SU-DHL-6 (cell line): ENCODE data around the gene KLHL7.
"Not testable (repeated sequence)": the region's sequence is repeated elsewhere in the genome, so short reads cannot be mapped to it uniquely, and the experiment has no call there.

Experiments used
- H2AFZ ChIP-seq: fragments of 200-600 bp; sonication (generic); 2 replicates; pipeline ENCODE4 v1.6.1; 2014; ENCODE audit warnings: low read depth, mild to moderate bottlenecking, moderate library complexity, mixed read lengths, antibody characterized with exemption, low read length; ENCODE audit not compliant: severe bottlenecking
- H3F3A ChIP-seq: fragments of 200-600 bp; shearing (Covaris generic); 2 replicates; pipeline ENCODE4 v1.6.0; 2016; ENCODE audit warnings: antibody characterized with exemption, mild to moderate bottlenecking; ENCODE audit not compliant: insufficient read depth
- H3K27ac ChIP-seq: fragments of 200-600 bp; sonication (generic); 2 replicates; pipeline ENCODE4 v1.5.1; 2016; ENCODE audit warnings: low read depth, mild to moderate bottlenecking, low read length, moderate library complexity, mixed read lengths
- H3K27me3 ChIP-seq: fragments of 200-600 bp; sonication (generic), shearing (Covaris generic); 2 replicates; pipeline ENCODE4 v1.6.0; 2014; ENCODE audit warnings: mild to moderate bottlenecking, low read length
- H3K36me3 ChIP-seq: fragments of 200-600 bp; sonication (generic); 2 replicates; pipeline ENCODE4 v1.6.1; 2014; ENCODE audit warnings: mild to moderate bottlenecking, low read length, mixed read lengths
- H3K4me2 ChIP-seq: fragments of 300-600, 200-600 bp; shearing (Covaris generic), sonication (generic); 2 replicates; pipeline ENCODE4 v1.6.0; 2014; ENCODE audit warnings: low read length, low read depth, mild to moderate bottlenecking; ENCODE audit not compliant: poor library complexity, severe bottlenecking
- H3K4me3 ChIP-seq: fragments of 200-600 bp; sonication (generic); 2 replicates; pipeline ENCODE4 v1.5.1; 2014; ENCODE audit warnings: antibody characterized with exemption, low read length, mild to moderate bottlenecking, mixed read lengths; ENCODE audit not compliant: insufficient read depth, poor library complexity, severe bottlenecking
- H3K79me2 ChIP-seq: fragments of 200-600 bp; sonication (generic); 2 replicates; pipeline ENCODE4 v1.6.1; 2014; ENCODE audit warnings: mild to moderate bottlenecking, low read length, moderate library complexity; ENCODE audit not compliant: insufficient read depth
- H3K9ac ChIP-seq: fragments of 200-600 bp; sonication (generic); 2 replicates; pipeline ENCODE4 v1.7.0; 2014; ENCODE audit warnings: mild to moderate bottlenecking, low read length
- H3K9me2 ChIP-seq: fragments of 200-600 bp; sonication (generic); replicated peaks from 2 replicates; pipeline ENCODE4 v1.6.1; 2014; ENCODE audit warnings: low read length; ENCODE audit not compliant: insufficient read depth
- H3K9me3 ChIP-seq: fragments of 200-600 bp; sonication (generic); 2 replicates; pipeline ENCODE4 v1.6.1; 2014; ENCODE audit warnings: low read length, mixed read lengths; ENCODE audit not compliant: insufficient read depth
- H4K20me1 ChIP-seq: fragments of 200-600 bp; sonication (generic); 2 replicates; pipeline ENCODE4 v1.6.1; 2014; ENCODE audit warnings: low read depth, mild to moderate bottlenecking, antibody characterized with exemption, low read length, moderate library complexity, mixed read lengths
- EZH2phosphoT487 ChIP-seq: fragments of 200-600 bp; sonication (generic), shearing (Covaris generic); conservative IDR thresholded peaks from 2 replicates; pipeline ENCODE4 v1.6.1; 2018; ENCODE audit warnings: mild to moderate bottlenecking, antibody characterized with exemption, low read length, moderate library complexity, mixed read lengths
- TF ChIP-seq, protein P1 (sequence below): fragments of 200-600 bp; sonication (generic); IDR thresholded peaks from one replicate; pipeline ENCODE4 v1.5.1; 2017; ENCODE audit warnings: antibody characterized with exemption, mild to moderate bottlenecking, low read length, moderate library complexity; ENCODE audit not compliant: insufficient read depth, poor library complexity, severe bottlenecking

The KLHL7 gene

DNA sequence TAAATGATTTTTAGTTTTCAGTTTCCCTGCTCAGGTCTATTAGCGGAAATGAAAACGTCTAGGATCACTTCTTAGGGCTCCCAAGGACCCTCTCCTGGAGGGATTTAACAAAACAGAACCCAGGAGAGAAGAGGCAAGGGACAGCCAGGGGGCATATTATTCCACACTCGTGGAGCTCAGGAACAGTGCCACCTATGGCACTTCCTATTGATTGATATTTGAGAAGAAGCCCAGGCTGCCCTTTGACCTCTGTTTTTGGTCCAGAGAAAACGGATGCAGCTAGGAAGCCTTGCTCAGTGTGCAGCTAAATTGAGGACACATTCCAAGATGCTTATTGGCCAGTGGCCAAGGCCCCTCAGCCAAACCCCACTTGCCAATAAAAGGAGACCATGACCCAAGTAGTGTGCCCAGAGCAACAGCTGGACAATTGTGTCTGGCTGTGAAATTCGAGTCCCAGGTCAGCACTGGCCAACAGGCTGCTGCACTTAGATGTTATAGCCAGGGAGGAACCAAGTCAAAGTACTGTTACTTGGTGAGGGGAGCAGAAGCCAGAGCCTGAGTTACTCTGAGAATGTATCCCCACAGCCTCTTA is 117.0 kb downstream of the KLHL7 start:
- H3K4me3 ChIP-seq: no peak overlapping the region
- no peaks in the 10 kb centered on the region for H3F3A ChIP-seq
- no peaks in the 10 kb centered on the region for H3K79me2 ChIP-seq
- H4K20me1 ChIP-seq: no peaks in the 10 kb centered on the region
- no peak overlapping the region for H2AFZ ChIP-seq
- H3K9ac ChIP-seq: no peak overlapping the region
- no peaks in the 10 kb centered on the region for H3K9me2 ChIP-seq
- H3K36me3 ChIP-seq: no peaks in the 10 kb centered on the region
- no peak overlapping the region for H3K27ac ChIP-seq
- no peaks in the 10 kb centered on the region for H3K27me3 ChIP-seq
- H3K4me2 ChIP-seq: no peak overlapping the region
- no peak for TF ChIP-seq EZH2phosphoT487
- TF ChIP-seq, protein P1, sequence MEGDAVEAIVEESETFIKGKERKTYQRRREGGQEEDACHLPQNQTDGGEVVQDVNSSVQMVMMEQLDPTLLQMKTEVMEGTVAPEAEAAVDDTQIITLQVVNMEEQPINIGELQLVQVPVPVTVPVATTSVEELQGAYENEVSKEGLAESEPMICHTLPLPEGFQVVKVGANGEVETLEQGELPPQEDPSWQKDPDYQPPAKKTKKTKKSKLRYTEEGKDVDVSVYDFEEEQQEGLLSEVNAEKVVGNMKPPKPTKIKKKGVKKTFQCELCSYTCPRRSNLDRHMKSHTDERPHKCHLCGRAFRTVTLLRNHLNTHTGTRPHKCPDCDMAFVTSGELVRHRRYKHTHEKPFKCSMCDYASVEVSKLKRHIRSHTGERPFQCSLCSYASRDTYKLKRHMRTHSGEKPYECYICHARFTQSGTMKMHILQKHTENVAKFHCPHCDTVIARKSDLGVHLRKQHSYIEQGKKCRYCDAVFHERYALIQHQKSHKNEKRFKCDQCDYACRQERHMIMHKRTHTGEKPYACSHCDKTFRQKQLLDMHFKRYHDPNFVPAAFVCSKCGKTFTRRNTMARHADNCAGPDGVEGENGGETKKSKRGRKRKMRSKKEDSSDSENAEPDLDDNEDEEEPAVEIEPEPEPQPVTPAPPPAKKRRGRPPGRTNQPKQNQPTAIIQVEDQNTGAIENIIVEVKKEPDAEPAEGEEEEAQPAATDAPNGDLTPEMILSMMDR: no peak
- H3K9me3 ChIP-seq: no peaks in the 10 kb centered on the region

DNA sequence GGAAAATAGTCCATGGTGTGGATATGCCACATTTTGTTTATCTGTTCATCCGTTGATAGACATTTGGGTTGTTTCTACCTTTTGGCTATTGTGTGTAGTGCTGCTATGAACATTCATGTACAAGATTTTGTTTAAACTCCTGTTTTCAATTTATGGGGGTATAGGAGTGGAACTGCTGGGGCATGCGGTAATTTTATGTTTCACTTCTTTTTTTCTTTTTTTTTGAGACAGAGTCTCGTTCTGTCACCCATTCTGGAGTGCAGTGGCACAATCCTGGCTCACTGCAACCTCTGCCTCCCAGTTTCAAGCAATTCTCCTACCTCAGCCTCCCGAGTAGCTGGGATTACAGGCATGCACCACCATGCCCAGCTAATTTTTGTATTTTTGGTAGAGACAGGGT is 118.8 kb downstream of the KLHL7 start:
- H3K36me3 ChIP-seq, H3K79me2 ChIP-seq, H3F3A ChIP-seq, H3K9me3 ChIP-seq, H3K9me2 ChIP-seq, H3K4me3 ChIP-seq, H3K27me3 ChIP-seq, H3K9ac ChIP-seq, H3K4me2 ChIP-seq, H3K27ac ChIP-seq, H4K20me1 ChIP-seq, H2AFZ ChIP-seq: not testable (repeated sequence)

DNA sequence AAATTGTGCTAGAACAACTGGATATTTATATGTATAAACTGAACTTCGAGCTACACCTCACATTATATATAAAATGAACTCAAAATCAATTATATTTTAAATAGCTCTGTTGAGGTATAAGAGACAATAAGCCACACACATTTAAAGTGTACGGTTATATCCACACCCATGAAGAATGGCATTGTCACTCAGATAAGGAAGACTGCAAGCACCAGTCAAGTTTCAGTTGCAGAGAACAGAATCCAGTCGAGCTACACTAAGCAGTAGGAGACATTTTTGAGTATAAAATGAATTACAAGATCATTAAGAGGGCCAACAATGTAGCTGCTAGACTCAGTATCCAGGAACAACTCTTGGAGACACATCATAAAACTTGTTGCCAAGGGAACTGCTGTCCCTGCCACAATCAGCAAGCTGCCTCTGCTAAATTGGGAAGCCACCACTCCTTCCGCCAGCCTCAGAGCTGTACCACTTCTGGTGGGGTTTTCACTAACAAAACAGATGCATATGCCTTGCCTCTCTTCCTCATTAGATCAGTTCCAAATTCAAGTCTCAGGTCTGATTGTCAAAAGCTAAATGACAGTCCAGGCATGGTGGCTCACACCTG is 121.4 kb downstream of the KLHL7 start:
- Histone ChIP-seq H2AFZ (no peak overlapping the region), H3K4me2 (no peak overlapping the region)

More for the DNA sequence above, 121.4 kb downstream of the KLHL7 start:
- no peaks in the 10 kb centered on the region for H3K27me3 ChIP-seq
- no peaks in the 10 kb centered on the region for H3K9me2 ChIP-seq
- TF ChIP-seq, protein P1: no peak
- no peak for TF ChIP-seq EZH2phosphoT487
- no peaks in the 10 kb centered on the region for H3K79me2 ChIP-seq
- no peaks in the 10 kb centered on the region for H3K36me3 ChIP-seq
- no peak overlapping the region for H3K9ac ChIP-seq
- H3K27ac ChIP-seq: no peak overlapping the region
- H3K9me3 ChIP-seq: no peaks in the 10 kb centered on the region
- H3F3A ChIP-seq: no peaks in the 10 kb centered on the region
- H4K20me1 ChIP-seq: no peaks in the 10 kb centered on the region
- no peak overlapping the region for H3K4me3 ChIP-seq
